GM19397 (cell line): ENCODE measurements around the gene HMOX2.

Experiments
- ATAC-seq: cut with Tn5 transposase; IDR thresholded peaks from one replicate; pipeline ENCODE4 v1.9.1; 2021; ENCODE audit warnings: mild to moderate bottlenecking, moderate library complexity; ENCODE audit not compliant: unreplicated experiment

The HMOX2 gene

GRCh38 chr16:4520913-4521312 lies 44.7 kb downstream of the HMOX2 start:
- no peak for ATAC-seq

- no peak for ATAC-seq
Observed at GRCh38 chr16:4522051-4522581, 45.9 kb downstream of the HMOX2 start.

- ATAC-seq = no peak
Observed at GRCh38 chr16:4523686-4524085, 47.5 kb downstream of the HMOX2 start.

- no peak for ATAC-seq
Observed at GRCh38 chr16:4524571-4524970, 48.4 kb downstream of the HMOX2 start.

GRCh38 chr16:4525069-4525468 lies 48.9 kb downstream of the HMOX2 start:
- ATAC-seq = no peak

- no peak for ATAC-seq
Observed at GRCh38 chr16:4525634-4526277, 49.6 kb downstream of the HMOX2 start.

GRCh38 chr16:4529085-4530060 lies 53.2 kb downstream of the HMOX2 start:
- no peak for ATAC-seq

- no peak for ATAC-seq
Observed at GRCh38 chr16:4531811-4532210, 55.6 kb downstream of the HMOX2 start.

GRCh38 chr16:4532238-4532637 lies 56.0 kb downstream of the HMOX2 start:
- ATAC-seq = no peak

GRCh38 chr16:4533490-4533889 lies 57.3 kb downstream of the HMOX2 start:
- ATAC-seq = no peak

- no peak for ATAC-seq
Observed at GRCh38 chr16:4534151-4534790, 58.1 kb downstream of the HMOX2 start.

GRCh38 chr16:4535627-4536108 lies 59.5 kb downstream of the HMOX2 start:
- ATAC-seq = no peak

GRCh38 chr16:4536391-4537106 lies 60.4 kb downstream of the HMOX2 start:
- ATAC-seq = no peak

- ATAC-seq = peak; percentile 29
Observed at GRCh38 chr16:4537376-4538343, 61.5 kb downstream of the HMOX2 start.

GRCh38 chr16:4538350-4539235 lies 62.4 kb downstream of the HMOX2 start, which contains the start of gene CDIP1:
Gene CDIP1 (minus strand): TSS chr16:4538773. CDS start chr16:4514130, 24,643 bp downstream.
- peak; percentile 82 for ATAC-seq

GRCh38 chr16:4539716-4540284 lies 63.6 kb downstream of the HMOX2 start:
- ATAC-seq = no peak

GRCh38 chr16:4544473-4544872 lies 68.3 kb downstream of the HMOX2 start:
- no peak for ATAC-seq

- no peak for ATAC-seq
Observed at GRCh38 chr16:4548124-4548523, 71.9 kb downstream of the HMOX2 start.
